ENCODE measurements around the gene FXR2. TPM values are rescaled to one million over a fixed set of nuclear protein-coding genes. Genes with fewer than 3 reads are reported as not detected.

The FXR2 gene
- polyA plus RNA-seq, 1 donor (not counting 4 experiments of a cell fraction or from before 2014, with no cell fraction given): 30.6 TPM

- H3K27ac ChIP-seq (ENCODE audit: control insufficient read depth, insufficient read depth, low read length): peak within 1 kb of the TSS; percentile 70
- TF ChIP-seq, protein P1, sequence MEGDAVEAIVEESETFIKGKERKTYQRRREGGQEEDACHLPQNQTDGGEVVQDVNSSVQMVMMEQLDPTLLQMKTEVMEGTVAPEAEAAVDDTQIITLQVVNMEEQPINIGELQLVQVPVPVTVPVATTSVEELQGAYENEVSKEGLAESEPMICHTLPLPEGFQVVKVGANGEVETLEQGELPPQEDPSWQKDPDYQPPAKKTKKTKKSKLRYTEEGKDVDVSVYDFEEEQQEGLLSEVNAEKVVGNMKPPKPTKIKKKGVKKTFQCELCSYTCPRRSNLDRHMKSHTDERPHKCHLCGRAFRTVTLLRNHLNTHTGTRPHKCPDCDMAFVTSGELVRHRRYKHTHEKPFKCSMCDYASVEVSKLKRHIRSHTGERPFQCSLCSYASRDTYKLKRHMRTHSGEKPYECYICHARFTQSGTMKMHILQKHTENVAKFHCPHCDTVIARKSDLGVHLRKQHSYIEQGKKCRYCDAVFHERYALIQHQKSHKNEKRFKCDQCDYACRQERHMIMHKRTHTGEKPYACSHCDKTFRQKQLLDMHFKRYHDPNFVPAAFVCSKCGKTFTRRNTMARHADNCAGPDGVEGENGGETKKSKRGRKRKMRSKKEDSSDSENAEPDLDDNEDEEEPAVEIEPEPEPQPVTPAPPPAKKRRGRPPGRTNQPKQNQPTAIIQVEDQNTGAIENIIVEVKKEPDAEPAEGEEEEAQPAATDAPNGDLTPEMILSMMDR (optimal IDR thresholded peaks at IDR 0.05 in 1 of 3, IDR thresholded peaks at IDR 0.05 in 1 of 3, conservative IDR thresholded peaks at IDR 0.05 in 1 of 3; ENCODE audit: extremely low read depth in 1 of 3, insufficient read depth in 2 of 3, low read length in 3 of 3): no peak
- TF ChIP-seq EZH2 (IDR thresholded peaks at IDR 0.05; ENCODE audit: low read length): no peak
- DNase-seq (ENCODE audit: low read depth, low spot score): peak; percentile 59
- FAIRE-seq: peak; percentile 68
- no peaks in the 10 kb centered on the region for H3K9me1 ChIP-seq (ENCODE audit: control insufficient read depth, extremely low read depth, insufficient read depth, low read length)
- no peaks in the 10 kb centered on the region for H3K36me3 ChIP-seq (ENCODE audit: control insufficient read depth in 2 of 2, extremely low read depth in 1 of 2, insufficient read depth in 2 of 2, low read length in 2 of 2)
- H3K4me2 ChIP-seq (ENCODE audit: control insufficient read depth, extremely low read depth, insufficient read depth, low read depth, low read length): peak within 1 kb of the TSS; percentile 97
- H3K9ac ChIP-seq (ENCODE audit: control insufficient read depth, extremely low read depth, insufficient read depth, low read length): peak within 1 kb of the TSS; percentile 84
- peaks cover 2% of the 10 kb centered on the region for H3K79me2 ChIP-seq (ENCODE audit: control insufficient read depth, insufficient read depth, low read length)
- H3K27me3 ChIP-seq (ENCODE audit: control insufficient read depth, extremely low read depth, insufficient read depth, low read length): no peaks in the 10 kb centered on the region
- H4K20me1 ChIP-seq (ENCODE audit: control insufficient read depth, extremely low read depth, insufficient read depth, low read length): no peaks in the 10 kb centered on the region
- dilution Hi-C loops (cut with MboI; ENCODE audit: extremely low pct_ligation_motif_present, low sequenced_read_pairs): no loop called here
- no peaks in the 10 kb centered on the region for H3K9me3 ChIP-seq (ENCODE audit: control insufficient read depth, low read depth, low read length)
- H3K4me3 ChIP-seq (ENCODE audit: control insufficient read depth in 2 of 3, extremely low read depth in 1 of 3, insufficient read depth in 2 of 3, low read depth in 1 of 3, low read length in 3 of 3): peak within 1 kb of the TSS; percentile 79 to 98 (median 83)
- H2AFZ ChIP-seq (ENCODE audit: control insufficient read depth, low read length): peak within 1 kb of the TSS; percentile 83
- peaks cover 3% of the 10 kb centered on the region for H3K4me1 ChIP-seq (ENCODE audit: control insufficient read depth, extremely low read depth, insufficient read depth, low read length)
Observed at GRCh38 chr17:7627250-7628121, 12.8 kb upstream of the FXR2 start, which contains the start of gene SAT2. SAT2 (minus strand) TSS chr17:7627821; CDS start chr17:7627635, 186 bp downstream.

- peak overlapping the region; percentile 83 for H2AFZ ChIP-seq (ENCODE audit: control insufficient read depth, low read length)
- H3K36me3 ChIP-seq (ENCODE audit: control insufficient read depth in 2 of 2, extremely low read depth in 1 of 2, insufficient read depth in 2 of 2, low read length in 2 of 2): no peaks in the 10 kb centered on the region
- H3K27ac ChIP-seq (ENCODE audit: control insufficient read depth, insufficient read depth, low read length): peak overlapping the region; percentile 70
- H3K9me1 ChIP-seq (ENCODE audit: control insufficient read depth, extremely low read depth, insufficient read depth, low read length): no peaks in the 10 kb centered on the region
- H3K27me3 ChIP-seq (ENCODE audit: control insufficient read depth, extremely low read depth, insufficient read depth, low read length): no peaks in the 10 kb centered on the region
- dilution Hi-C loops (cut with MboI; ENCODE audit: extremely low pct_ligation_motif_present, low sequenced_read_pairs): no loop called here
- peak overlapping the region; percentile 79 to 98 (median 83) for H3K4me3 ChIP-seq (ENCODE audit: control insufficient read depth in 2 of 3, extremely low read depth in 1 of 3, insufficient read depth in 2 of 3, low read depth in 1 of 3, low read length in 3 of 3)
- peak overlapping the region; percentile 84 for H3K9ac ChIP-seq (ENCODE audit: control insufficient read depth, extremely low read depth, insufficient read depth, low read length)
- peak overlapping the region; percentile 97 for H3K4me2 ChIP-seq (ENCODE audit: control insufficient read depth, extremely low read depth, insufficient read depth, low read depth, low read length)
- no peak for TF ChIP-seq EZH2 (IDR thresholded peaks at IDR 0.05; ENCODE audit: low read length)
- TF ChIP-seq, protein P1 (optimal IDR thresholded peaks at IDR 0.05 in 1 of 3, IDR thresholded peaks at IDR 0.05 in 1 of 3, conservative IDR thresholded peaks at IDR 0.05 in 1 of 3; ENCODE audit: extremely low read depth in 1 of 3, insufficient read depth in 2 of 3, low read length in 3 of 3): no peak
- peaks cover 2% of the 10 kb centered on the region for H3K79me2 ChIP-seq (ENCODE audit: control insufficient read depth, insufficient read depth, low read length)
- no peaks in the 10 kb centered on the region for H3K9me3 ChIP-seq (ENCODE audit: control insufficient read depth, low read depth, low read length)
- H3K4me1 ChIP-seq (ENCODE audit: control insufficient read depth, extremely low read depth, insufficient read depth, low read length): peaks cover 3% of the 10 kb centered on the region
- H4K20me1 ChIP-seq (ENCODE audit: control insufficient read depth, extremely low read depth, insufficient read depth, low read length): no peaks in the 10 kb centered on the region
- DNase-seq (ENCODE audit: low read depth, low spot score): no peak
- FAIRE-seq: no peak
Observed at GRCh38 chr17:7626956-7627249, 12.2 kb upstream of the FXR2 start.
